Upper lobe of right lung (tissue), 1 donor: ENCODE data around the gene EIF5. TPM values are rescaled to one million over a fixed set of nuclear protein-coding genes. Genes with fewer than 3 reads are reported as not detected.

Experiments used
- ATAC-seq: fragments of 200-7000 bp; cut with Tn5 transposase; one replicate; pipeline ENCODE4 v1.9.1; 2020; ENCODE audit warnings: mild to moderate bottlenecking, moderate library complexity
- DNase-seq: peaks from one replicate; pipeline ENCODE4 v3.0.0-alpha.2; 2020
- H3K27ac ChIP-seq: fragments of 200-600 bp; one replicate; pipeline ENCODE4 v1.8.0; 2022
- H3K27me3 ChIP-seq: fragments of 200-600 bp; one replicate; pipeline ENCODE4 v1.8.0; 2022; ENCODE audit warnings: mild to moderate bottlenecking
- H3K36me3 ChIP-seq: fragments of 200-600 bp; one replicate; pipeline ENCODE4 v1.8.0; 2022
- H3K4me1 ChIP-seq: fragments of 200-600 bp; one replicate; pipeline ENCODE4 v1.8.0; 2022
- H3K4me3 ChIP-seq: fragments of 200-600 bp; one replicate; pipeline ENCODE4 v1.8.0; 2022; ENCODE audit warnings: mild to moderate bottlenecking
- H3K9me3 ChIP-seq: fragments of 200-600 bp; one replicate; pipeline ENCODE4 v1.8.0; 2022
- intact Hi-C: fragments of 100-400 bp; cut with DNase I; formaldehyde crosslinking; loops from one replicate; pipeline ENCODE4 v1.11.0; 2022
- total RNA-seq: library from RNA; stranded (reverse); fragmentation: NEBNext Ultra II Directional; extraction: Animal tissue kit (Norgen Biotek cat#: 25700); gene quantifications from one replicate; pipeline ENCODE4 v1.2.1, GENCODE V29; 2021
- TF ChIP-seq, protein P1 (sequence below): fragments of 200-600 bp; IDR thresholded peaks from one replicate; pipeline ENCODE4 v1.8.0; 2022; ENCODE audit warnings: antibody characterized with exemption
- donor health status: DM: no; HTN: yes; CAD: no; lungs with severe emphysema.

The EIF5 gene
- total RNA-seq, 1 donor from 2014 or later = 245 TPM

DNA sequence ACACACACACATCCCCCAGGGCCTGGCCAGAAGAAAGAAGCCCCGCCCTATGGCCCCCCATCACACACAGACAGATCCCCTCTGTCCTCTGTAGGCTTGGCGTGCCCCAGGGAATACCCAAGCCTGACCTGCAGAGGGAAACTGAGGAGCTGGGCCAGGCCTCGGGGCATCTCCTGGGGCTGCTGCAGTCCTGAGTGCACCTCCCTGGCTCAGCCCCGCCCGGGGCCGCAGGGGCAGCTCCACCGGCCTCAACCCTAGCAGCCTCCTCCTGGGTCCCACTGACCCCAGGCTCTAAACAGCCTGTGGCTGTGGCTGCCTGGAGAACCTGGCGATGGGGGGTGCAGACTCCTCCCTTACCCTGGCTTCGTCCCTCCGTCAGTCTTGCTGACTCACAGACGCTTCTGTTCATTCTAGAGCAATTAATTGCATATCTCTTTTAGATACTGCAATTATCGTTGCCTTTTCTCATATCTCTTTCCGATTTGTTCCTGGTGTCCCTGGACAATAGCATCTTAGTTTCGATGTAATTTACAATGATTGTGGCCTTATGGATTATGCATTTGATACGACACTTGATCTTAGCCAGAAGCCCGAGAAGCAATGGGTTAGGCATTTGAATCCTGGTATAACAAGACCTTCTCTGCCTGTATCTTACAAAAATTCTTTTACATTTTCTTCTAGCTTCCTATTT, 45.8 kb upstream of the EIF5 start:
- no peak for ATAC-seq
- Histone ChIP-seq H3K4me1 (no peaks in the 10 kb centered on the region), H3K27ac (no peak overlapping the region), H3K4me3 (no peak overlapping the region), H3K36me3 (no peaks in the 10 kb centered on the region), H3K27me3 (peaks cover 14% of the 10 kb centered on the region), H3K9me3 (no peaks in the 10 kb centered on the region)
- DNase-seq = no peak
- TF ChIP-seq, protein P1, sequence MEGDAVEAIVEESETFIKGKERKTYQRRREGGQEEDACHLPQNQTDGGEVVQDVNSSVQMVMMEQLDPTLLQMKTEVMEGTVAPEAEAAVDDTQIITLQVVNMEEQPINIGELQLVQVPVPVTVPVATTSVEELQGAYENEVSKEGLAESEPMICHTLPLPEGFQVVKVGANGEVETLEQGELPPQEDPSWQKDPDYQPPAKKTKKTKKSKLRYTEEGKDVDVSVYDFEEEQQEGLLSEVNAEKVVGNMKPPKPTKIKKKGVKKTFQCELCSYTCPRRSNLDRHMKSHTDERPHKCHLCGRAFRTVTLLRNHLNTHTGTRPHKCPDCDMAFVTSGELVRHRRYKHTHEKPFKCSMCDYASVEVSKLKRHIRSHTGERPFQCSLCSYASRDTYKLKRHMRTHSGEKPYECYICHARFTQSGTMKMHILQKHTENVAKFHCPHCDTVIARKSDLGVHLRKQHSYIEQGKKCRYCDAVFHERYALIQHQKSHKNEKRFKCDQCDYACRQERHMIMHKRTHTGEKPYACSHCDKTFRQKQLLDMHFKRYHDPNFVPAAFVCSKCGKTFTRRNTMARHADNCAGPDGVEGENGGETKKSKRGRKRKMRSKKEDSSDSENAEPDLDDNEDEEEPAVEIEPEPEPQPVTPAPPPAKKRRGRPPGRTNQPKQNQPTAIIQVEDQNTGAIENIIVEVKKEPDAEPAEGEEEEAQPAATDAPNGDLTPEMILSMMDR = no peak
- intact Hi-C loops = loop anchor here (10.0 kb wide), 1 partner anchor 203 kb away; the partner anchor contains the start of gene LBHD2

GRCh38 chr14:103290056-103290455, 44.0 kb upstream of the EIF5 start:
- Histone ChIP-seq H3K27me3 (peaks cover 14% of the 10 kb centered on the region), H3K4me3 (no peak overlapping the region), H3K36me3 (no peaks in the 10 kb centered on the region), H3K27ac (no peak overlapping the region), H3K9me3 (no peaks in the 10 kb centered on the region), H3K4me1 (no peaks in the 10 kb centered on the region)
- DNase-seq = no peak
- TF ChIP-seq, protein P1 = no peak
- intact Hi-C loops = loop anchor here (5.0 to 10.0 kb wide), 2 partner anchors 103 to 185 kb away; no protein-coding TSS in a partner anchor
- no peak for ATAC-seq

GRCh38 chr14:103290494-103290893, 43.5 kb upstream of the EIF5 start:
- Histone ChIP-seq H3K9me3 (no peaks in the 10 kb centered on the region), H3K4me1 (no peaks in the 10 kb centered on the region), H3K36me3 (no peaks in the 10 kb centered on the region), H3K4me3 (no peak overlapping the region), H3K27me3 (peaks cover 11% of the 10 kb centered on the region), H3K27ac (no peak overlapping the region)
- DNase-seq (no peak), ATAC-seq (no peak)
- TF ChIP-seq, protein P1 = no peak
- intact Hi-C loops = loop anchor here (5.0 to 10.0 kb wide), 2 partner anchors 103 to 186 kb away; no protein-coding TSS in a partner anchor

GRCh38 chr14:103290961-103291360, 43.1 kb upstream of the EIF5 start:
- Histone ChIP-seq H3K27me3 (peaks cover 8% of the 10 kb centered on the region), H3K36me3 (no peaks in the 10 kb centered on the region), H3K4me1 (no peaks in the 10 kb centered on the region), H3K4me3 (no peak overlapping the region), H3K27ac (no peak overlapping the region), H3K9me3 (no peaks in the 10 kb centered on the region)
- ATAC-seq (no peak), DNase-seq (no peak)
- intact Hi-C loops = loop anchor here (5.0 to 10.0 kb wide), 2 partner anchors 104 to 186 kb away; no protein-coding TSS in a partner anchor
- TF ChIP-seq, protein P1 = no peak

DNA sequence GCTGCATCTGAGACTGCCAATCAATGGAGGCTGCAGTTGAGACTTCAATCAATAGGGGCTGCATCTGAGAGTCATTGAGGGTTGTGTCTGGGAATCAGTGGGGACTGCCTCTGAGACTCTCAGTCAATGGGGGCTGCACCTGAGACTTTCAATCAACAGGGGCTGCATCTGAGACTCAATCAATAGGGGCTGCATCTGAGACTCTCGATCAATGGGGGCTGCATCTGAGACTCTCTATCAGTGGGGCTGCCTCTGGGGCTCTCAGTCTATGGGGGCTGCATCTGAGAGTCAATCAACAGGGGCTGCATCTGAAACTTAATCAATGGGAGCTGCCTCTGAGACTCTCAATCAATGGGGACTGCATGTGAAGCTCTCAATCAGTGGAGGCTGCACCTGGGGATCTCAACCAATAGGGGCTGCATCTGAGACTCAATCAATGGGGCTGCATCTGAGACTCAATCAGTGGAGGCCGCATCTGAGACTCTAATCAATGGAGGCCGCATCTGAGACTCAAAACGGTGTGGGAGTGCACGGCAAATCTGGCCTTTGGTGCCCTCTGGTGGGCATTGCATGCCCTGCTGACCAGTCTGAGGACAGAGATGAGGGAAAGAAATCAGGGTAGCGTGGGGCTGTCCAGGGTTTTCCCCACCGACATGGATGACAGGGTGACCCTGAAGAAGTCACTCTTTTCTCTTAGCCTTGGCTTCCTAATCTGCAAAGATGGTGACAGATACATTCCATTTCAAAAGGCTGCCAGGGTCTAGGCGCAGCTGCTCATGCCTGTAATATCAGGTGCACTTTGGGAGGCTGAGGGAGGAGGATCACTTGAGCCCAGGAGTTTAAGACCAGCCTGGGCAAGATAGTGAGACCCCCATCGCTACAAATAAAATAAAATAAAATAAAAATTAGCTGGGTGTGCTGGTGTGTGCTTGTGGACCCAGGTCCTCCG, 41.3 kb upstream of the EIF5 start:
- no peaks in the 10 kb centered on the region for H3K4me1 ChIP-seq
- H3K9me3 ChIP-seq = no peaks in the 10 kb centered on the region
- no peak overlapping the region for H3K27ac ChIP-seq
- TF ChIP-seq, protein P1 = peak; percentile 92
- H3K36me3 ChIP-seq = no peaks in the 10 kb centered on the region
- intact Hi-C loops = loop anchor here (5.0 to 10.0 kb wide), 2 partner anchors 105 to 188 kb away; no protein-coding TSS in a partner anchor
- H3K27me3 ChIP-seq = no peaks in the 10 kb centered on the region
- peak; percentile 94 for ATAC-seq
- peak; percentile 86 for DNase-seq
- no peak overlapping the region for H3K4me3 ChIP-seq
